OCI-LY7 (cell line): ENCODE results near the gene RXFP1.

Experiments
- CTCF ChIP-seq: fragments of 200-600 bp; sonication (generic); conservative IDR thresholded peaks from 2 replicates; pipeline ENCODE4 v1.5.1; 2014; ENCODE audit warnings: mild to moderate bottlenecking, antibody characterized with exemption, low read length, moderate library complexity, mixed read lengths
- EZH2phosphoT487 ChIP-seq: fragments of 200-600 bp; sonication (generic); IDR thresholded peaks from 2 replicates; pipeline ENCODE4 v1.6.1; 2018; ENCODE audit warnings: low read depth, borderline replicate concordance, mild to moderate bottlenecking, mixed run types, antibody characterized with exemption, low read length, moderate library complexity, mixed read lengths

GRCh38 chr4:158657291-158657690 is 135.6 kb downstream of the RXFP1 start:
- TF ChIP-seq EZH2phosphoT487 (no peak), CTCF (no peak)
